HG03135 (cell line): Measurements from ENCODE around the gene GAGE2A.
"Not testable (repeated sequence)": the region's sequence is repeated elsewhere in the genome, so short reads cannot be mapped to it uniquely, and the experiment has no call there.

Source experiments
- ATAC-seq: cut with Tn5 transposase; IDR thresholded peaks from one replicate; pipeline ENCODE4 v1.9.1; 2021; ENCODE audit warnings: mild to moderate bottlenecking, moderate library complexity; ENCODE audit not compliant: unreplicated experiment

GAGE2A gene

GRCh38 chrX:49589196-49589595, at the start of gene GAGE2A:
GAGE2A (plus strand) TSS chrX:49589496; CDS start chrX:49590651, 1,155 bp downstream.
- ATAC-seq, result not testable (repeated sequence)

GRCh38 chrX:49541433-49541832, 47.9 kb upstream of the GAGE2A start, which contains the start of gene GAGE12D:
GAGE12D (plus strand) TSS chrX:49541733; CDS start chrX:49542888, 1,155 bp downstream.
- not testable (repeated sequence) for ATAC-seq

DNA sequence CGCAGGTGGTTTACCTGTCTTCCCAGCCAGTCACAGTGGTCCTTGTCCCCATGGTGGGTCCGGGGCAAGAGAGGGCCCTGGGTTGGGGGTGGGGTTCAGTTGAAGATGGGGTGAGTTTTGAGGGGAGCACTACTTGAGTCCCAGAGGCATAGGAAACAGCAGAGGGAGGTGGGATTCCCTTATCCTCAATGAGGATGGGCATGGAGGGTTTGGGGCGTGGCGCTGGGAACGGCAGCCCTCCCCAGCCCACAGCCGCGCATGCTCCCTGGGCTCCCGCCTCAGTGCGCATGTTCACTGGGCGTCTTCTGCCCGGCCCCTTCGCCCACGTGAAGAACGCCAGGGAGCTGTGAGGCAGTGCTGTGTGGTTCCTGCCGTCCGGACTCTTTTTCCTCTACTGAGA, 38.3 kb upstream of the GAGE2A start, which contains the start of gene GAGE12E:
Gene GAGE12E (plus strand): TSS at position 301 of the 400 bp plus-strand sequence. CDS start 1,155 bp downstream, outside the sequence.
- ATAC-seq, result not testable (repeated sequence)

- ATAC-seq, result not testable (repeated sequence)
Observed at GRCh38 chrX:49560542-49560941, 28.8 kb upstream of the GAGE2A start, which contains the start of gene GAGE12F. GAGE12F (plus strand) TSS chrX:49560842; CDS start chrX:49561997, 1,155 bp downstream.

DNA sequence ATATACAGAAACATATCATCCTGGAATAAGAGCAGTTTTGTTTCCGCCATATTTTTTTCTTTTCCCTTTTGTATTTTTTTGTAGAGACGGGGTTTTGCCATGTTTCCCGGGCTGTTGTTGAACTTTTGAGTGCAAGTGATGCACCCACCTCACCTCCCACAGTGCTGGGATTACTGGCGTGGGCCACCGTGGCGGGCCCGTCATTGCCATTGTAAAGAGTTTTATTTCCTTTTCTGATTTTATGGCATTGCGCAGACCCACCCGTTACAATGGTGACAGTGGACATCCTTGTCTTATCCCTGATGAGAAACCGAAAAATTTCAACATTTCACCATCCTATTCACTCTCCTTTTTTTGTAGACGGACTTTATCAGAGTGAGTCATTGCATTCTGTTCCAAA, 20.6 kb upstream of the GAGE2A start:
- not testable (repeated sequence) for ATAC-seq

- ATAC-seq, result not testable (repeated sequence)
Observed at GRCh38 chrX:49569152-49569551, 20.1 kb upstream of the GAGE2A start.

DNA sequence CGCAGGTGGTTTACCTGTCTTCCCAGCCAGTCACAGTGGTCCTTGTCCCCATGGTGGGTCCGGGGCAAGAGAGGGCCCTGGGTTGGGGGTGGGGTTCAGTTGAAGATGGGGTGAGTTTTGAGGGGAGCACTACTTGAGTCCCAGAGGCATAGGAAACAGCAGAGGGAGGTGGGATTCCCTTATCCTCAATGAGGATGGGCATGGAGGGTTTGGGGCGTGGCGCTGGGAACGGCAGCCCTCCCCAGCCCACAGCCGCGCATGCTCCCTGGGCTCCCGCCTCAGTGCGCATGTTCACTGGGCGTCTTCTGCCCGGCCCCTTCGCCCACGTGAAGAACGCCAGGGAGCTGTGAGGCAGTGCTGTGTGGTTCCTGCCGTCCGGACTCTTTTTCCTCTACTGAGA, 19.2 kb upstream of the GAGE2A start, which contains the start of gene GAGE12G:
Gene GAGE12G (plus strand): TSS at position 301 of the 400 bp plus-strand sequence. CDS start 1,155 bp downstream, outside the sequence.
- not testable (repeated sequence) for ATAC-seq

DNA sequence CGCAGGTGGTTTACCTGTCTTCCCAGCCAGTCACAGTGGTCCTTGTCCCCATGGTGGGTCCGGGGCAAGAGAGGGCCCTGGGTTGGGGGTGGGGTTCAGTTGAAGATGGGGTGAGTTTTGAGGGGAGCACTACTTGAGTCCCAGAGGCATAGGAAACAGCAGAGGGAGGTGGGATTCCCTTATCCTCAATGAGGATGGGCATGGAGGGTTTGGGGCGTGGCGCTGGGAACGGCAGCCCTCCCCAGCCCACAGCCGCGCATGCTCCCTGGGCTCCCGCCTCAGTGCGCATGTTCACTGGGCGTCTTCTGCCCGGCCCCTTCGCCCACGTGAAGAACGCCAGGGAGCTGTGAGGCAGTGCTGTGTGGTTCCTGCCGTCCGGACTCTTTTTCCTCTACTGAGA, 9.6 kb upstream of the GAGE2A start, which contains the start of gene GAGE12H:
Gene GAGE12H (plus strand): TSS at position 301 of the 400 bp plus-strand sequence. CDS start 1,155 bp downstream, outside the sequence.
- ATAC-seq, result not testable (repeated sequence)

DNA sequence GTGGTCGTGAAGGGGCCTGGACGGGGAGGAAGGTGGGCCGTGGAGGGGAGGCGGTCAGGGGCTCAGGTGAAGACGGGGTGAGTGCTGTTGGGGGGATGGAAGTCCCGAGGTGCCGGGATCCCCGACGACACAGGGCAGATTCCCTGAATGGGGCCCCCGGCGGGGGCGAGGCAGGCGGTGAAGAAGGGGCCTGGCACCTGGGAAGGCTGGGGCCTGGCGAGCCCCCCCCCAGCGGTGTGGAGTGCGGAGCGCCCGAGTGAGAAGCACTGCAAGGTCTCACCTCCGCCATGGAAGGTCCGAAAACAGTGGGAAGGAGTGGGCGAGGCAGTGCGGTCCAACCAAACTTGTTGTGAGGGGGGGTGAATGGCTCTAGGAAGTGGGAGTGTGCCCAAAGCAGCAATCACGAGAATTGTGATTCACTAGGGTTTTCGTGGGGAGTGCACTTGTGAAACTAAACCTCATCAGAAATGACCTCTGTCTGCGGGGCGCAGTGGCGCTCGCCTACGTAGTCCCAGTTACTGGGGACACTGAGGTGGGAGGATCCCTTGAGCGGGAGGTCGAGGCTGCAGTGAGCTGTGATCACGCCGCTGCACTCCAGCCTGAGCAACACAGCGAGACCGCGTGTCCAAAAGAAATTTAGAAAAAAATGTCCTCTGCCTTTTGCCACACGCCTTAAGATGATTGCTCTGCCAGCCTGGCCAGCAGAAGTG, 628 bp downstream of the GAGE2A start:
- not testable (repeated sequence) for ATAC-seq

DNA sequence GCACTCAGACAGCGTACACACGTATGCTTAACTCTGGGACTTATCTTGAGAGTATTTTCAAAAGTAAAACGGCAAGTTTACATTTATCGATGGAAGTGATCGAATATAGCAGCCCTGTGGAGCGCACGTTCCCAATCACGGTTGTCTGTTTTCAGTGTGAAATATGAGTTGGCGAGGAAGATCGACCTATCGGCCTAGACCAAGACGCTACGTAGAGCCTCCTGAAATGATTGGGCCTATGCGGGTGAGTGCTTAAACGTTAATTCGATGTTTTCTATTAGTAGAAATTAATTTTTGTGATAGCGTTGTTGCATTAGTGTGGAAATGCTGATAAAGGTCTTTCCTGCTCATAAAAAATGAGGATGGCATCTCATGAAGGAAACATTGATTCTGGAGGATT, 1.2 kb downstream of the GAGE2A start:
- ATAC-seq, result not testable (repeated sequence)

DNA sequence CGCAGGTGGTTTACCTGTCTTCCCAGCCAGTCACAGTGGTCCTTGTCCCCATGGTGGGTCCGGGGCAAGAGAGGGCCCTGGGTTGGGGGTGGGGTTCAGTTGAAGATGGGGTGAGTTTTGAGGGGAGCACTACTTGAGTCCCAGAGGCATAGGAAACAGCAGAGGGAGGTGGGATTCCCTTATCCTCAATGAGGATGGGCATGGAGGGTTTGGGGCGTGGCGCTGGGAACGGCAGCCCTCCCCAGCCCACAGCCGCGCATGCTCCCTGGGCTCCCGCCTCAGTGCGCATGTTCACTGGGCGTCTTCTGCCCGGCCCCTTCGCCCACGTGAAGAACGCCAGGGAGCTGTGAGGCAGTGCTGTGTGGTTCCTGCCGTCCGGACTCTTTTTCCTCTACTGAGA, 9.4 kb downstream of the GAGE2A start, which contains the start of gene GAGE1:
Gene GAGE1 (plus strand): TSS at position 301 of the 400 bp plus-strand sequence. CDS start 1,155 bp downstream, outside the sequence.
- ATAC-seq, result not testable (repeated sequence)

DNA sequence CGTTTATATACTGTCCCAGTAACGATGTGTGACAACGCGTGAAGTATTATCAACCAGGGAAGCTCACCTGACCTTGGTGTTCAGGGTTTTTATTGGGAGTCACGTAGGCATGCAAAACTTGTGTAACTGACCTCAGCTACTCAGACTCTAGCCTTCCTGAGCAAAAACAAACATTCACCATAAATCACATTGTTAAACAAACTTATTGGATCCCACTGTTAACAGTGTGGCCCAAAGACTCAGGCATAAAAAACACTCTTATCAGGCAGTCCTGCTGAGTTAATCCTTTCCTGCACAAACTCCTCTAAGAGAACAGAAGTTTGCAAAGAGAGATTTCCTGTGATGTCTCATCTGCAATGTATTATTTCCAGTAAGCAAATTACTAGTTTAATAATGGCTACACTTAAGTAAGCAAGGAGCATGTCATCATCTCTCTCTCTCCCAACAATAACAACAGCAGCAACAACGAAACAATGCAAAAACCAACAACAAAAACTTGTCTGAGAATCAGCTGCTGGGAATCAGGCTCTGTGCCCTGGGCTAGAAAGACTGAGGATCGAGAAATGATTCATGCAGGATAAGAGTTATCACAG, 21.5 kb downstream of the GAGE2A start:
- no peak for ATAC-seq

DNA sequence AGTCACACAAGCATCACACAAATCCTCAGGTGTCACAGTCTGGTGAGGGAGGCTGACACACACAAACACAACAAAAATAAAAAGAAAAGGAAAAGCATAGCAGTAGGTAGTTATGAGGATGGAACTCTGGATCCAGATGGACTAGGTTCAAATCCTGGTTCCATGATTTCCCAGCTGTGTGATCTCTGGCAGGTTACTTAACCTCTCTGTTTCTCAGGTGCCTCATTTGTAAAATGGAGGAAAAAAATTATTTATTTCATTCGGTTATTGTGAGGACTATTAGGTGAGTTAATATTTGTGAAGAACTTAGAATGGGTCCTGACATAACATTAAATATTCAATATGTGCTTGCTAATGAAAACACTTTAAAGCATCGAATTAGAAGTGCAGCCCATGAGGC, 29.3 kb downstream of the GAGE2A start:
- no peak for ATAC-seq

GRCh38 chrX:49627086-49627777, 37.9 kb downstream of the GAGE2A start:
- no peak for ATAC-seq

DNA sequence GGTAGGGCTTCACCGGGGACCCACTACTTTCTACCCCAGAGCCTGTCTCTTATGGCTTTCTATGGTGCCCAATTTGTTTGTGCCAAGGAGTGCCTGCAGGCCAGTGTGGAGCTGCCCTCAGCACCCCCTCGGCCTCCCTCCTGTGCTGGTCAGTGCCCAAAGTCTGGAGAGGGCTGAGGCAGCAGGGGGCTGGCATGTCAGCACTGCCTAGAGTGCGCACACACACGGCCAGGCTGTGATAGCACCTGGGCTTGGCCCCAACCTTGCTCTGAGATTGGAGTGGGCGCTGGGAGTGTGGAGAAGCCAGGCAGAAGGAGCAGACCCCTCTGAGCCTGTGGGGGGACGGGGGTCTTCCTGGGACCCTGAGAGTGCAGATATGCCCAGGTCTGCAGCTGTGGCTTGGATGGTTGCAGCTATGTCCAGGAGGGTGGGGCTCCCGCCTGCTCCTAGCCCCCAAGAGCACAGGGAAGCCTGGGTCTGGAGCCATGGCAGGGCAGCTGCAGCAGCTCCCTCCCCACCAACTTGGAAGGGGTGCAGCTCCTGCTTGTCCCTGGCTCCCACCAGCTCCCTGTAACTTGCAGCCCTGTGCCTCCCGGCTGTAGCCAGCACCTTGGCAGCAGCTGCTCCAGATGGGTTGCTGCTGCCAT, 55.8 kb downstream of the GAGE2A start:
- no peak for ATAC-seq
